PC-9 (cell line): ENCODE measurements around the gene PRDM16. TPM values are rescaled to one million over a fixed set of nuclear protein-coding genes. Genes with fewer than 3 reads are reported as not detected.

Source experiments
- BruUV-seq: library from RNA; stranded (reverse); fragments of 400-500 nt; replicated peaks from 2 replicates; lab custom pipeline; 2021; lab: Mats Ljungman, UMichigan
- CTCF ChIA-PET: fragments of 300-600 bp; sonication (Branson Sonifier 250); formaldehyde crosslinking; loops from one replicate; lab custom pipeline; 2022; ENCODE audit warnings: antibody characterized with exemption; lab: Charles Lee
- POLR2A ChIA-PET: fragments of 300-600 bp; sonication (Branson Sonifier 250); formaldehyde crosslinking; loops from one replicate; lab custom pipeline; 2022; ENCODE audit warnings: antibody characterized with exemption; ENCODE audit not compliant: unreplicated experiment; lab: Charles Lee
- DNase-seq, 2 experiments: peaks; one replicate each; pipeline versions ENCODE4 v3.0.0 to v3.0.0-alpha.2; 2015 to 2022; ENCODE audit warnings: mixed read lengths in 1 of 2
- H2AFZ ChIP-seq: fragments of 200-600 bp; sonication (generic); 2 replicates; pipeline ENCODE4 v1.8.1; 2017; ENCODE audit warnings: antibody characterized with exemption
- H3F3A ChIP-seq: fragments of 200-600 bp; sonication (generic); 2 replicates; pipeline ENCODE4 v1.8.1; 2017; ENCODE audit warnings: antibody characterized with exemption, mild to moderate bottlenecking, low read depth; ENCODE audit not compliant: insufficient read depth
- H3K27ac ChIP-seq: fragments of 200-600 bp; sonication (generic); 2 replicates; pipeline ENCODE4 v1.6.1; 2016; ENCODE audit warnings: mixed run types
- H3K27me3 ChIP-seq: fragments of 200-600 bp; sonication (generic); 2 replicates; pipeline ENCODE4 v1.6.1; 2016; ENCODE audit warnings: low read depth, mixed run types; ENCODE audit not compliant: insufficient read depth
- H3K36me3 ChIP-seq: fragments of 200-600 bp; sonication (generic); 2 replicates; pipeline ENCODE4 v1.6.1; 2016; ENCODE audit warnings: low read depth, mixed run types
- H3K4me1 ChIP-seq: fragments of 200-600 bp; sonication (generic); replicated peaks from 2 replicates; pipeline ENCODE4 v1.6.1; 2016; ENCODE audit warnings: mixed run types; ENCODE audit not compliant: insufficient read depth
- H3K4me2 ChIP-seq: fragments of 200-600 bp; sonication (generic); 2 replicates; pipeline ENCODE4 v1.6.1; 2017; ENCODE audit warnings: mixed run types
- H3K4me3 ChIP-seq: fragments of 200-600 bp; sonication (generic); 2 replicates; pipeline ENCODE4 v1.6.1; 2016; ENCODE audit warnings: mixed run types
- H3K79me2 ChIP-seq: fragments of 200-600 bp; sonication (generic); 2 replicates; pipeline ENCODE4 v1.6.1; 2017; ENCODE audit warnings: low read depth, mixed run types
- H3K9me2 ChIP-seq: fragments of 200-600 bp; sonication (generic); 2 replicates; pipeline ENCODE4 v1.8.1; 2017; ENCODE audit warnings: mild to moderate bottlenecking; ENCODE audit not compliant: insufficient read depth
- H3K9me3 ChIP-seq: fragments of 200-600 bp; sonication (generic); 2 replicates; pipeline ENCODE4 v1.8.1; 2016; ENCODE audit warnings: low read depth; ENCODE audit not compliant: insufficient read depth
- H4K20me1 ChIP-seq: fragments of 200-600 bp; sonication (generic); 2 replicates; pipeline ENCODE4 v1.8.1; 2017; ENCODE audit not compliant: insufficient read depth
- EZH2 ChIP-seq: fragments of 200-600 bp; sonication (generic); IDR thresholded peaks from 2 replicates; pipeline ENCODE4 v1.8.0; 2017; ENCODE audit warnings: antibody characterized with exemption, low read depth
- intact Hi-C: fragments of 100-400 bp; cut with micrococcal nuclease; formaldehyde crosslinking; loops from one replicate; pipeline ENCODE4 v1.10.0; 2022; ENCODE audit not compliant: unreplicated experiment
- total RNA-seq: library from RNA; stranded (reverse); gene quantifications from 2 replicates; pipeline ENCODE4 v1.2.3, GENCODE V29; 2021
- TF ChIP-seq, protein P1 (sequence below): fragments of 200-600 bp; sonication (generic); conservative IDR thresholded peaks from 2 replicates; pipeline ENCODE4 v1.6.1; 2017; ENCODE audit warnings: mixed run types, antibody characterized with exemption, mild to moderate bottlenecking, moderate library complexity

PRDM16 gene
- total RNA-seq, 1 experiment from 2014 or later: not detected

DNA sequence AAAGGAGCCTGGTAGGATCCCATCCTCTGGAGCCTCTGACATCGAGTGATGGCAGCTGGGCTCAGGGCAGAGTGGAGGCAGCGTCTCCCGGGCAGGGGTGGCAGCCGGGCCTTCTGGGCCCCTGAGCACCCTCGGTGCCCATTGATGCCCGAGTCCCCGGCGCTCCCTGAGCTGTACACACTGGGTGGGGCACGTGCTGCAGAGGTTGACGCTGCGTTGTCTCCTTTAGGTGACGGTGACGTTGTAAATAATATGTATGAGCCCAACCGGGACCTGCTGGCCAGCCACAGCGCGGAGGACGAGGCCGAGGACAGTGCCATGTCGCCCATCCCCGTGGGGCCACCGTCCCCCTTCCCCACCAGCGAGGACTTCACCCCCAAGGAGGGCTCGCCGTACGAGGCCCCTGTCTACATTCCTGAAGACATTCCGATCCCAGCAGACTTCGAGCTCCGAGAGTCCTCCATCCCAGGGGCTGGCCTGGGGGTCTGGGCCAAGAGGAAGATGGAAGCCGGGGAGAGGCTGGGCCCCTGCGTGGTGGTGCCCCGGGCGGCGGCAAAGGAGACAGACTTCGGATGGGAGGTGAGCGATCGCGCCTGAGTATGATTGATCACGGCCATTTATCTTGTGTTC lies 117.0 kb downstream of the PRDM16 start:
- Histone ChIP-seq H3K4me3 (no peak overlapping the region), H3K9me2 (no peaks in the 10 kb centered on the region), H3K4me2 (no peak overlapping the region), H3K27ac (no peak overlapping the region), H3K79me2 (no peaks in the 10 kb centered on the region), H3K36me3 (no peaks in the 10 kb centered on the region), H4K20me1 (no peaks in the 10 kb centered on the region), H3F3A (peaks cover 9% of the 10 kb centered on the region; the same call in 1 of the 2 replicates), H3K4me1 (no peaks in the 10 kb centered on the region), H2AFZ (no peak overlapping the region), H3K27me3 (peaks cover 81% of the 10 kb centered on the region), H3K9me3 (peaks cover 5% of the 10 kb centered on the region; the same call in 1 of the 2 replicates)
- BruUV-seq: no TSS peak
- POLR2A ChIA-PET: no interaction called here
- intact Hi-C loops: no loop called here
- TF ChIP-seq EZH2: no peak
- TF ChIP-seq, protein P1, sequence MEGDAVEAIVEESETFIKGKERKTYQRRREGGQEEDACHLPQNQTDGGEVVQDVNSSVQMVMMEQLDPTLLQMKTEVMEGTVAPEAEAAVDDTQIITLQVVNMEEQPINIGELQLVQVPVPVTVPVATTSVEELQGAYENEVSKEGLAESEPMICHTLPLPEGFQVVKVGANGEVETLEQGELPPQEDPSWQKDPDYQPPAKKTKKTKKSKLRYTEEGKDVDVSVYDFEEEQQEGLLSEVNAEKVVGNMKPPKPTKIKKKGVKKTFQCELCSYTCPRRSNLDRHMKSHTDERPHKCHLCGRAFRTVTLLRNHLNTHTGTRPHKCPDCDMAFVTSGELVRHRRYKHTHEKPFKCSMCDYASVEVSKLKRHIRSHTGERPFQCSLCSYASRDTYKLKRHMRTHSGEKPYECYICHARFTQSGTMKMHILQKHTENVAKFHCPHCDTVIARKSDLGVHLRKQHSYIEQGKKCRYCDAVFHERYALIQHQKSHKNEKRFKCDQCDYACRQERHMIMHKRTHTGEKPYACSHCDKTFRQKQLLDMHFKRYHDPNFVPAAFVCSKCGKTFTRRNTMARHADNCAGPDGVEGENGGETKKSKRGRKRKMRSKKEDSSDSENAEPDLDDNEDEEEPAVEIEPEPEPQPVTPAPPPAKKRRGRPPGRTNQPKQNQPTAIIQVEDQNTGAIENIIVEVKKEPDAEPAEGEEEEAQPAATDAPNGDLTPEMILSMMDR: no peak
- CTCF ChIA-PET: no interaction called here
- no peak for DNase-seq

DNA sequence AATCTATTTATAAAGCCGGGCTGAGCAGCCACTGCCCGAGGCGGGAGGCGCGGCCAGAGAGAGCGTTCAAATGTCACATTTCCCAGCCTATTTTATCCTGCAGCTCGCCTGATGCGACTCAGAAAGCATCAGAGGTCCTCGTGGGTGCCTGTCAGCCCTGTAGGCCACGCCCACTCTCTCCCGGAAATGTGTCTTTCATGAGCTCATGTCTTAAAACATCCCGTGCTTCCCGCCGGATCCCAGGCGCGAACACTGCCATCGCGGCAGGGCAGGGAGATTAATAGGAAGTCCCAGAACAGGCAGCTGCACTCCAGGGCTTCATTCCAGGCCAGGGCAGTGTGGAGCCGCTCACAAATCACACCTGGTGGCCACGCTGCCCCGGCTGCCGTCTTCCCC lies 117.5 kb downstream of the PRDM16 start:
- no peak overlapping the region for H3K4me2 ChIP-seq

DNA sequence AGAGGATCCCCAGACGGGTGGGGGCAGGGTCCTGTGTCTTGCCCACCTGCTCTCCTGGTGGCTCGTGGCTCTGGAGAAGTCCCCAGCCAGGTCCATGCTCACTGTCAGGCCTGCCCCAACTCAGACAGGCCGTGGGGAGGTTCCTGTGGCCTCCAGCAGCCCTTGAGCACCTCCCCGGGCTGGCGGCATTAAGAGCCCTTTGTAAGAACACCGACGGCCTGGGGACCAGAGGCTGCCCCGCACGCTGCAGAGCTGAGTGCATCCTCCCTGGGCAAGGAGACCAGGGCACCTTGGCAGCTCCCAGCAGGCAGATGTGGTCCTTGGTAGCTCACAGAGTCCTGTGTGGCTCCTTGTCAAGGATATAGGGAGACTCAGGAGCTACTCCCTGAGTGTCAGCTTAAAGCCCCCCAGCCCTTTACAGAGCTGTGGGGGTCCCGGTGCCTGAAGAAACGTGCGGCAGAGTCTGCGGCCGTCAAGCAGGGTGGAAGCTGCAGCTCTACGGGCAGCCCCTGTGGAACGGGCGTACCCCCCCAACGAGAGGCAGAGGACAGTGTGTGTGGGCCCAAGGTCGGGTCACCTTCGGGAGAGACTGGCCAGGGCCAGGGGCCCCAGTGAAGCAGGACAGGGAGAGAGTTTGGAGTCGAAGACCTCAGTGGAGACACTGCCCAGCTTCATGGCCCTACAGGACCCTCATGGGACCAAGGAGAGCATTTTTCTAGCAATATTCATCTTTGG lies 118.6 kb downstream of the PRDM16 start:
- TF ChIP-seq, protein P1: no peak
- TF ChIP-seq EZH2: no peak
- H3K27me3 ChIP-seq: peaks cover 96% of the 10 kb centered on the region

More for the DNA sequence above, 117.5 kb downstream of the PRDM16 start:
- H3K4me3 ChIP-seq: no peak overlapping the region
- H3K27me3 ChIP-seq: peaks cover 86% of the 10 kb centered on the region
- H3K27ac ChIP-seq: no peak overlapping the region
- H4K20me1 ChIP-seq: no peaks in the 10 kb centered on the region
- H3K79me2 ChIP-seq: no peaks in the 10 kb centered on the region
- H3K36me3 ChIP-seq: no peaks in the 10 kb centered on the region
- peaks cover 9% of the 10 kb centered on the region; the same call in 1 of the 2 replicates for H3F3A ChIP-seq
- no peak overlapping the region for H2AFZ ChIP-seq
- ChIA-PET CTCF (no interaction called here), POLR2A (interaction anchor here (0.5 kb wide), 1 partner anchor 159 kb away, joined by 7 read pairs; no protein-coding TSS in a partner anchor)
- intact Hi-C loops: no loop called here
- no TSS peak for BruUV-seq
- H3K4me1 ChIP-seq: no peaks in the 10 kb centered on the region
- no peaks in the 10 kb centered on the region for H3K9me2 ChIP-seq
- TF ChIP-seq EZH2: no peak
- TF ChIP-seq, protein P1: no peak
- peaks cover 5% of the 10 kb centered on the region; the same call in 1 of the 2 replicates for H3K9me3 ChIP-seq
- no peak for DNase-seq

More for the DNA sequence above, 118.6 kb downstream of the PRDM16 start:
- Histone ChIP-seq H3K9me3 (no peaks in the 10 kb centered on the region), H3K36me3 (no peaks in the 10 kb centered on the region), H2AFZ (no peak overlapping the region), H3K27ac (no peak overlapping the region), H3K4me1 (no peaks in the 10 kb centered on the region), H3K4me3 (no peak overlapping the region), H3F3A (no peaks in the 10 kb centered on the region), H3K79me2 (no peaks in the 10 kb centered on the region), H4K20me1 (no peaks in the 10 kb centered on the region), H3K9me2 (no peaks in the 10 kb centered on the region), H3K4me2 (no peak overlapping the region)
- BruUV-seq: no TSS peak
- no peak for DNase-seq
- POLR2A ChIA-PET: no interaction called here
- intact Hi-C loops: no loop called here
- CTCF ChIA-PET: no interaction called here
